HG02840 (cell line): ENCODE data around the gene DBH.

Source experiments
- ATAC-seq: cut with Tn5 transposase; IDR thresholded peaks from one replicate; pipeline ENCODE4 v1.9.1; 2021; ENCODE audit warnings: mild to moderate bottlenecking, moderate library complexity, moderate number of reproducible peaks; ENCODE audit not compliant: unreplicated experiment, low FRiP score

Gene DBH

GRCh38 chr9:133635533-133636531 lies at the start of gene DBH:
TSS of gene DBH (plus strand) at chr9:133636363. CDS start at chr9:133636372, 9 bp downstream.
- ATAC-seq = no peak

GRCh38 chr9:133587051-133587450 lies 49.1 kb upstream of the DBH start:
- ATAC-seq = no peak

- no peak for ATAC-seq
These were observed 48.7 kb upstream of the DBH start for GRCh38 chr9:133587466-133587865.

- no peak for ATAC-seq
These were observed 46.5 kb upstream of the DBH start for GRCh38 chr9:133589454-133590227.

- ATAC-seq = no peak
These were observed 45.8 kb upstream of the DBH start for GRCh38 chr9:133590231-133590855.

GRCh38 chr9:133591116-133591910 lies 44.9 kb upstream of the DBH start:
- ATAC-seq = no peak

- no peak for ATAC-seq
These were observed 44.2 kb upstream of the DBH start for GRCh38 chr9:133591985-133592384.

- no peak for ATAC-seq
These were observed 43.3 kb upstream of the DBH start for GRCh38 chr9:133592731-133593409.

GRCh38 chr9:133593587-133594253 lies 42.4 kb upstream of the DBH start:
- no peak for ATAC-seq

- ATAC-seq = no peak
These were observed 41.9 kb upstream of the DBH start for GRCh38 chr9:133594310-133594709.

- no peak for ATAC-seq
These were observed 40.3 kb upstream of the DBH start for GRCh38 chr9:133595910-133596309.

GRCh38 chr9:133597316-133597957 lies 38.7 kb upstream of the DBH start:
- ATAC-seq = no peak

- no peak for ATAC-seq
These were observed 37.2 kb upstream of the DBH start for GRCh38 chr9:133598978-133599377.

GRCh38 chr9:133599470-133600173 lies 36.5 kb upstream of the DBH start:
- ATAC-seq = no peak

- no peak for ATAC-seq
These were observed 35.4 kb upstream of the DBH start for GRCh38 chr9:133600739-133601138.

- no peak for ATAC-seq
These were observed 34.4 kb upstream of the DBH start for GRCh38 chr9:133601746-133602145.

GRCh38 chr9:133602277-133602676 lies 33.9 kb upstream of the DBH start:
- no peak for ATAC-seq
